ENCODE results near the gene CNIH4.
A peak's percentile ranks its signal among the peaks of the same experiment; 100 is the strongest.

Gene CNIH4

GRCh38 chr1:224325959-224326358 lies 30.7 kb upstream of the CNIH4 start:
- no peak overlapping the region for H3K4me3 ChIP-seq (replicated peaks; ENCODE audit: low read depth, low read length)
- no peaks in the 10 kb centered on the region for H3K27me3 ChIP-seq (replicated peaks; ENCODE audit: control insufficient read depth, insufficient read depth, low read length)
- TF ChIP-seq CTCF (IDR thresholded peaks at IDR 0.05; ENCODE audit: insufficient read depth, low read length, poor library complexity, severe bottlenecking) = no peak
- no peaks in the 10 kb centered on the region; the same call in none of the 2 replicates for H3K36me3 ChIP-seq (ENCODE audit: control insufficient read depth, insufficient read depth, low read length)
- no peak for DNase-seq (ENCODE audit: extremely low read depth, insufficient read length)

GRCh38 chr1:224328644-224329043 lies 28.0 kb upstream of the CNIH4 start:
- Histone ChIP-seq H3K36me3 (ENCODE audit: control insufficient read depth, insufficient read depth, low read length) (no peaks in the 10 kb centered on the region; the same call in none of the 2 replicates), H3K4me3 (replicated peaks; ENCODE audit: low read depth, low read length) (peak overlapping the region; percentile 97), H3K27me3 (replicated peaks; ENCODE audit: control insufficient read depth, insufficient read depth, low read length) (no peaks in the 10 kb centered on the region)
- no peak for DNase-seq (ENCODE audit: extremely low read depth, insufficient read length)
- TF ChIP-seq CTCF (IDR thresholded peaks at IDR 0.05; ENCODE audit: insufficient read depth, low read length, poor library complexity, severe bottlenecking) = no peak

- Histone ChIP-seq H3K27me3 (replicated peaks; ENCODE audit: control insufficient read depth, insufficient read depth, low read length) (no peaks in the 10 kb centered on the region), H3K36me3 (ENCODE audit: control insufficient read depth, insufficient read depth, low read length) (no peaks in the 10 kb centered on the region), H3K4me3 (replicated peaks; ENCODE audit: low read depth, low read length) (peak overlapping the region; percentile 97)
- no peak for TF ChIP-seq CTCF (IDR thresholded peaks at IDR 0.05; ENCODE audit: insufficient read depth, low read length, poor library complexity, severe bottlenecking)
- DNase-seq (ENCODE audit: extremely low read depth, insufficient read length) = no peak
These were observed 27.2 kb upstream of the CNIH4 start for GRCh38 chr1:224329484-224329841.

- Histone ChIP-seq H3K4me3 (replicated peaks; ENCODE audit: low read depth, low read length) (peak within 1 kb of the TSS; percentile 97), H3K36me3 (ENCODE audit: control insufficient read depth, insufficient read depth, low read length) (no peaks in the 10 kb centered on the region), H3K27me3 (replicated peaks; ENCODE audit: control insufficient read depth, insufficient read depth, low read length) (no peaks in the 10 kb centered on the region)
- DNase-seq (ENCODE audit: extremely low read depth, insufficient read length) = peak; percentile 90
- TF ChIP-seq CTCF (IDR thresholded peaks at IDR 0.05; ENCODE audit: insufficient read depth, low read length, poor library complexity, severe bottlenecking) = no peak
These were observed 26.6 kb upstream of the CNIH4 start, which contains the start of gene NVL for GRCh38 chr1:224329842-224330753. Gene NVL (minus strand): TSS chr1:224330172. CDS start chr1:224330127, 45 bp downstream.

- Histone ChIP-seq H3K36me3 (ENCODE audit: control insufficient read depth, insufficient read depth, low read length) (no peaks in the 10 kb centered on the region), H3K4me3 (replicated peaks; ENCODE audit: low read depth, low read length) (no peak overlapping the region), H3K27me3 (replicated peaks; ENCODE audit: control insufficient read depth, insufficient read depth, low read length) (no peaks in the 10 kb centered on the region)
- no peak for DNase-seq (ENCODE audit: extremely low read depth, insufficient read length)
- no peak for TF ChIP-seq CTCF (IDR thresholded peaks at IDR 0.05; ENCODE audit: insufficient read depth, low read length, poor library complexity, severe bottlenecking)
These were observed 25.4 kb upstream of the CNIH4 start for GRCh38 chr1:224331326-224331725.

Data from GM06990 (cell line).